MM.1S (cell line): ENCODE measurements around the gene GRAMD2A.

Experiments used
- DNase-seq: peaks from one replicate; pipeline ENCODE4 v3.0.0-alpha.2; 2015
- H2AFZ ChIP-seq: fragments of 300-600 bp; sonication (generic); 2 replicates; pipeline ENCODE4 v1.6.0; 2016; ENCODE audit warnings: antibody characterized with exemption, low read length
- H3F3A ChIP-seq: fragments of 300-600 bp; sonication (generic); 2 replicates; pipeline ENCODE4 v1.6.1; 2016; ENCODE audit warnings: mild to moderate bottlenecking, antibody characterized with exemption, low read length, moderate library complexity, mixed read lengths; ENCODE audit not compliant: insufficient read depth
- H3K27ac ChIP-seq: fragments of 300-600 bp; sonication (generic); 2 replicates; pipeline ENCODE4 v1.5.1; 2016; ENCODE audit warnings: mild to moderate bottlenecking, low read length
- H3K27me3 ChIP-seq: fragments of 300-600 bp; sonication (generic); replicated peaks from 2 replicates; pipeline ENCODE4 v1.6.0; 2016; ENCODE audit warnings: low read length; ENCODE audit not compliant: insufficient read depth
- H3K36me3 ChIP-seq: fragments of 300-600 bp; sonication (generic); replicated peaks from 2 replicates; pipeline ENCODE4 v1.6.1; 2016; ENCODE audit warnings: mild to moderate bottlenecking, low read length, mixed read lengths; ENCODE audit not compliant: insufficient read depth
- H3K4me1 ChIP-seq: fragments of 300-600 bp; sonication (generic); 2 replicates; pipeline ENCODE4 v1.6.1; 2016; ENCODE audit warnings: low read length, mixed read lengths
- H3K4me2 ChIP-seq: fragments of 300-600 bp; sonication (generic); 2 replicates; pipeline ENCODE4 v1.6.0; 2016; ENCODE audit warnings: low read depth, low read length
- H3K4me3 ChIP-seq: fragments of 300-600 bp; sonication (generic); 2 replicates; pipeline ENCODE4 v1.5.1; 2016; ENCODE audit warnings: low read length, mixed read lengths
- H3K79me2 ChIP-seq: fragments of 300-600 bp; sonication (generic); 2 replicates; pipeline ENCODE4 v1.6.1; 2016; ENCODE audit warnings: mixed run types, low read length, mixed read lengths
- H3K9ac ChIP-seq: fragments of 300-600 bp; sonication (generic); 2 replicates; pipeline ENCODE4 v1.6.1; 2016; ENCODE audit warnings: low read length, mixed read lengths
- H3K9me2 ChIP-seq: fragments of 300-600 bp; sonication (generic); replicated peaks from 2 replicates; pipeline ENCODE4 v1.6.1; 2016; ENCODE audit warnings: mild to moderate bottlenecking, low read length, mixed read lengths; ENCODE audit not compliant: insufficient read depth
- H3K9me3 ChIP-seq: fragments of 300-600 bp; sonication (generic); replicated peaks from 2 replicates; pipeline ENCODE4 v1.6.1; 2016; ENCODE audit warnings: mild to moderate bottlenecking, low read length, mixed read lengths; ENCODE audit not compliant: insufficient read depth
- H4K20me1 ChIP-seq: fragments of 300-600 bp; sonication (generic); 2 replicates; pipeline ENCODE4 v1.6.1; 2016; ENCODE audit warnings: mild to moderate bottlenecking, low read length, moderate library complexity, mixed read lengths; ENCODE audit not compliant: insufficient read depth
- EZH2 ChIP-seq: fragments of 300-600 bp; sonication (generic); optimal IDR thresholded peaks from 2 replicates; pipeline ENCODE3; 2017; ENCODE audit warnings: low read depth, mild to moderate bottlenecking, antibody characterized with exemption, low read length, mixed read lengths
- EZH2phosphoT487 ChIP-seq: fragments of 300-600 bp; sonication (generic); IDR thresholded peaks from 2 replicates; pipeline ENCODE4 v1.6.1; 2018; ENCODE audit warnings: antibody characterized with exemption, low read length
- TF ChIP-seq, protein P1 (sequence below): fragments of 300-600 bp; sonication (generic); IDR thresholded peaks from 2 replicates; pipeline ENCODE4 v1.5.1; 2016; ENCODE audit warnings: antibody characterized with exemption, low read length, mixed read lengths

The GRAMD2A gene

DNA sequence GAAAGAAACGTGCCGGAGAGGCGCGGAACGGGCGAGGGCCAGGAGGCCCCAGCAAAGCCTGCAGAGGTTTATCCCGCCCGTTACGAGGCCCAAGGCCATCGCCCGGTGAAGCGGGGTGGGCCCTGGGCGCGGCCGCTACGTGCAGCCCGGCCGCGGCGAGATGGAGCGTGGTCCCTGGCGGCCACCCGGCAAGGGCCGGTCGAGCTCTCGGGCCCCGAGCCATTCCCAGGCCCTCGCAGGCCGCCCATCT, 32.3 kb upstream of the GRAMD2A start:
- no peak overlapping the region for H3K27ac ChIP-seq
- H3F3A ChIP-seq: peaks cover 22% of the 10 kb centered on the region
- H3K4me3 ChIP-seq: peak overlapping the region; percentile 99
- no peaks in the 10 kb centered on the region for H3K9me3 ChIP-seq
- H3K36me3 ChIP-seq: no peaks in the 10 kb centered on the region
- no peaks in the 10 kb centered on the region for H3K27me3 ChIP-seq
- H3K9me2 ChIP-seq: no peaks in the 10 kb centered on the region
- H3K9ac ChIP-seq: peak overlapping the region; percentile 78
- peaks cover 28% of the 10 kb centered on the region for H3K4me1 ChIP-seq
- H2AFZ ChIP-seq: peak overlapping the region; percentile 16
- TF ChIP-seq EZH2 (no peak), EZH2phosphoT487 (no peak)
- TF ChIP-seq, protein P1, sequence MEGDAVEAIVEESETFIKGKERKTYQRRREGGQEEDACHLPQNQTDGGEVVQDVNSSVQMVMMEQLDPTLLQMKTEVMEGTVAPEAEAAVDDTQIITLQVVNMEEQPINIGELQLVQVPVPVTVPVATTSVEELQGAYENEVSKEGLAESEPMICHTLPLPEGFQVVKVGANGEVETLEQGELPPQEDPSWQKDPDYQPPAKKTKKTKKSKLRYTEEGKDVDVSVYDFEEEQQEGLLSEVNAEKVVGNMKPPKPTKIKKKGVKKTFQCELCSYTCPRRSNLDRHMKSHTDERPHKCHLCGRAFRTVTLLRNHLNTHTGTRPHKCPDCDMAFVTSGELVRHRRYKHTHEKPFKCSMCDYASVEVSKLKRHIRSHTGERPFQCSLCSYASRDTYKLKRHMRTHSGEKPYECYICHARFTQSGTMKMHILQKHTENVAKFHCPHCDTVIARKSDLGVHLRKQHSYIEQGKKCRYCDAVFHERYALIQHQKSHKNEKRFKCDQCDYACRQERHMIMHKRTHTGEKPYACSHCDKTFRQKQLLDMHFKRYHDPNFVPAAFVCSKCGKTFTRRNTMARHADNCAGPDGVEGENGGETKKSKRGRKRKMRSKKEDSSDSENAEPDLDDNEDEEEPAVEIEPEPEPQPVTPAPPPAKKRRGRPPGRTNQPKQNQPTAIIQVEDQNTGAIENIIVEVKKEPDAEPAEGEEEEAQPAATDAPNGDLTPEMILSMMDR: no peak
- DNase-seq: no peak
- peak overlapping the region; percentile 98 for H3K4me2 ChIP-seq
- H4K20me1 ChIP-seq: peaks cover 27% of the 10 kb centered on the region
- peaks cover 58% of the 10 kb centered on the region for H3K79me2 ChIP-seq

DNA sequence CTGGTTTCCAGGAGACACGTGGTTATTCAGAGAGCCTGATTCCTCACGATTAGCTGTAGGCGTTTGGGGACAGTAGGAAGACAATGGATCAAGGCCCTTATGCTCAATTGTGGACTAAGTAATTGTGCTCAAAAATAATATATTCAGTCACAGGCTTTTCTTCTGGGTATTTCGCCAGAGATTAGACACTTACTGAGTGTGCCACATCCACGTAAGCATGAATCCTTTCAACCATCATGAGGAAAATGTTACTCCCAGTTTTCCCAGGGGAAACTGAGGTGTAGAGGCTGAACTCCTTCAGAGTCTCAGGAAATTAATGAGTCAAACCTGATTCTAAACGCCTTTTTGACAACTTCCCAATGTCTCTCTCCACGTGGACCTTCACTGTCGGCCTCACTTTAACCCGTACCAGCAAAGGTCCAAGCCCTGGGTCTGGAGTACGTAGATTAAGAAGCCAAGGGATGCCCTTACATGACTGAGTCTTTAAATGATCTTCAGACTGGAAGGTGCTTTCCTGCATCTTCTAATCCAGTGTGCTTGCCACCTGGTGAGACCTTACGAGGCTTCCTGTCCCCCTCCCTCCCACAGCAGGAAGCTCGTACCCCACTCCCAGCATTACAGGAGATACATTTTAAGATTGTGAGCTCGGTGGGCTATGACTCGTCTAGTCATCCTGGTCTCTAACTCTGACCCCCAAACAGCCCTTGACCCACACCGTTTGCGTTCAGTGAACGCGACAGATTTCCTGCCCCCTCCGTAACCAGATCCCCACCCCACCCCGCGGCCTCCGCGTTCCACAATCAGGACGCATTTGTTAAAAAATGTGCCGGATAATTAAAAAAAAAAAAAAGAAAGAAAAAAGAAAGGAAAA, 31.7 kb upstream of the GRAMD2A start:
- Histone ChIP-seq H3K27me3 (no peaks in the 10 kb centered on the region), H4K20me1 (peaks cover 27% of the 10 kb centered on the region), H3K4me1 (peaks cover 28% of the 10 kb centered on the region), H3K36me3 (no peaks in the 10 kb centered on the region), H3K4me3 (peak overlapping the region; percentile 99), H3K9me3 (no peaks in the 10 kb centered on the region), H3F3A (peaks cover 22% of the 10 kb centered on the region), H3K4me2 (peak overlapping the region; percentile 98), H3K9me2 (no peaks in the 10 kb centered on the region), H3K79me2 (peaks cover 62% of the 10 kb centered on the region), H3K27ac (no peak overlapping the region), H2AFZ (peak overlapping the region; percentile 16), H3K9ac (peak overlapping the region; percentile 78)
- TF ChIP-seq EZH2phosphoT487 (no peak), EZH2 (no peak)
- TF ChIP-seq, protein P1: no peak
- peak; percentile 22 for DNase-seq

DNA sequence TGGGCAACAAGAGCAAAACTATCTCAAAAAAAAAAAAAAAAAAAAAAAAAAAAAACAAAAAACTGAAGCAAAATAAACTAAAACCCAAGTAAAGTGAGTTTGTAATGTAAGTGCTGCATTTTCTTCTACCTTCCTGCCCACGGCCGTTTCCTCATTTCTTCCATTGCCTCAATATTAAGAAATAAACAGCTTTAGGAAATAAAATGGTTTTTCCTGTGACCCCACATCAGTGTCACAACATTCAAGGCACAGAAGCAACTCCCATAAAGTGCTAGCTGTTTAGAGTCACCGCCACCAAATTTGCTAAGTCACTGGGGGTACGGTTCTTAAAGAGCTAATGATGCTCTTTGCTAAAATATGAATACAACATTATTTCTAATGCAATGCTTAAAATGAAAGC, 30.1 kb upstream of the GRAMD2A start:
- peaks cover 78% of the 10 kb centered on the region for H3K79me2 ChIP-seq
- no peaks in the 10 kb centered on the region for H3K27me3 ChIP-seq
- no peaks in the 10 kb centered on the region for H3K9me2 ChIP-seq
- no peak overlapping the region for H3K27ac ChIP-seq
- H3K9me3 ChIP-seq: no peaks in the 10 kb centered on the region
- TF ChIP-seq, protein P1: no peak
- TF ChIP-seq EZH2phosphoT487 (no peak), EZH2 (no peak)
- peaks cover 28% of the 10 kb centered on the region for H3K4me1 ChIP-seq
- no peak overlapping the region for H3K9ac ChIP-seq
- H3K36me3 ChIP-seq: peaks cover 4% of the 10 kb centered on the region; the same call in 1 of the 2 replicates
- H4K20me1 ChIP-seq: peaks cover 41% of the 10 kb centered on the region
- peaks cover 22% of the 10 kb centered on the region for H3F3A ChIP-seq
- no peak overlapping the region for H3K4me3 ChIP-seq
- DNase-seq: no peak
- no peak overlapping the region for H2AFZ ChIP-seq
- no peak overlapping the region for H3K4me2 ChIP-seq
